ENCODE results near the gene SUGP1.

GRCh38 chr19:19321141-19321577 lies 850 bp upstream of the SUGP1 start:
- TF ChIP-seq CTCF (conservative IDR thresholded peaks at IDR 0.05; ENCODE audit: low read length) (0 out of 2 replicates have a peak, but pooled peaks have one; percentile 8), EZH2phosphoT487 (IDR thresholded peaks at IDR 0.05; ENCODE audit: borderline replicate concordance, low read depth, low read length) (no peak)

Data from OCI-LY7 (cell line).